SU-DHL-6 (cell line): ENCODE measurements around the gene DNAJC15.

Experiments
- H2AFZ ChIP-seq: fragments of 200-600 bp; sonication (generic); 2 replicates; pipeline ENCODE4 v1.6.1; 2014; ENCODE audit warnings: low read depth, mild to moderate bottlenecking, moderate library complexity, mixed read lengths, antibody characterized with exemption, low read length; ENCODE audit not compliant: severe bottlenecking
- H3F3A ChIP-seq: fragments of 200-600 bp; shearing (Covaris generic); 2 replicates; pipeline ENCODE4 v1.6.0; 2016; ENCODE audit warnings: antibody characterized with exemption, mild to moderate bottlenecking; ENCODE audit not compliant: insufficient read depth
- H3K27ac ChIP-seq: fragments of 200-600 bp; sonication (generic); 2 replicates; pipeline ENCODE4 v1.5.1; 2016; ENCODE audit warnings: low read depth, mild to moderate bottlenecking, low read length, moderate library complexity, mixed read lengths
- H3K27me3 ChIP-seq: fragments of 200-600 bp; sonication (generic), shearing (Covaris generic); 2 replicates; pipeline ENCODE4 v1.6.0; 2014; ENCODE audit warnings: mild to moderate bottlenecking, low read length
- H3K36me3 ChIP-seq: fragments of 200-600 bp; sonication (generic); 2 replicates; pipeline ENCODE4 v1.6.1; 2014; ENCODE audit warnings: mild to moderate bottlenecking, low read length, mixed read lengths
- H3K4me2 ChIP-seq: fragments of 300-600, 200-600 bp; shearing (Covaris generic), sonication (generic); 2 replicates; pipeline ENCODE4 v1.6.0; 2014; ENCODE audit warnings: low read length, low read depth, mild to moderate bottlenecking; ENCODE audit not compliant: poor library complexity, severe bottlenecking
- H3K4me3 ChIP-seq: fragments of 200-600 bp; sonication (generic); 2 replicates; pipeline ENCODE4 v1.5.1; 2014; ENCODE audit warnings: antibody characterized with exemption, low read length, mild to moderate bottlenecking, mixed read lengths; ENCODE audit not compliant: insufficient read depth, poor library complexity, severe bottlenecking
- H3K79me2 ChIP-seq: fragments of 200-600 bp; sonication (generic); 2 replicates; pipeline ENCODE4 v1.6.1; 2014; ENCODE audit warnings: mild to moderate bottlenecking, low read length, moderate library complexity; ENCODE audit not compliant: insufficient read depth
- H3K9ac ChIP-seq: fragments of 200-600 bp; sonication (generic); 2 replicates; pipeline ENCODE4 v1.7.0; 2014; ENCODE audit warnings: mild to moderate bottlenecking, low read length
- H3K9me2 ChIP-seq: fragments of 200-600 bp; sonication (generic); replicated peaks from 2 replicates; pipeline ENCODE4 v1.6.1; 2014; ENCODE audit warnings: low read length; ENCODE audit not compliant: insufficient read depth
- H3K9me3 ChIP-seq: fragments of 200-600 bp; sonication (generic); 2 replicates; pipeline ENCODE4 v1.6.1; 2014; ENCODE audit warnings: low read length, mixed read lengths; ENCODE audit not compliant: insufficient read depth
- H4K20me1 ChIP-seq: fragments of 200-600 bp; sonication (generic); 2 replicates; pipeline ENCODE4 v1.6.1; 2014; ENCODE audit warnings: low read depth, mild to moderate bottlenecking, antibody characterized with exemption, low read length, moderate library complexity, mixed read lengths
- EZH2phosphoT487 ChIP-seq: fragments of 200-600 bp; sonication (generic), shearing (Covaris generic); conservative IDR thresholded peaks from 2 replicates; pipeline ENCODE4 v1.6.1; 2018; ENCODE audit warnings: mild to moderate bottlenecking, antibody characterized with exemption, low read length, moderate library complexity, mixed read lengths
- TF ChIP-seq, protein P1 (sequence below): fragments of 200-600 bp; sonication (generic); IDR thresholded peaks from one replicate; pipeline ENCODE4 v1.5.1; 2017; ENCODE audit warnings: antibody characterized with exemption, mild to moderate bottlenecking, low read length, moderate library complexity; ENCODE audit not compliant: insufficient read depth, poor library complexity, severe bottlenecking

The DNAJC15 gene

GRCh38 chr13:43107780-43108179 is 84.4 kb downstream of the DNAJC15 start:
- Histone ChIP-seq H3K27ac (no peak overlapping the region), H3K79me2 (no peaks in the 10 kb centered on the region), H3F3A (no peaks in the 10 kb centered on the region), H3K4me2 (no peak overlapping the region), H3K9ac (no peak overlapping the region), H2AFZ (no peak overlapping the region), H3K9me3 (no peaks in the 10 kb centered on the region), H3K27me3 (no peaks in the 10 kb centered on the region), H3K36me3 (no peaks in the 10 kb centered on the region), H3K4me3 (no peak overlapping the region), H3K9me2 (no peaks in the 10 kb centered on the region), H4K20me1 (no peaks in the 10 kb centered on the region)
- TF ChIP-seq EZH2phosphoT487 = no peak
- TF ChIP-seq, protein P1, sequence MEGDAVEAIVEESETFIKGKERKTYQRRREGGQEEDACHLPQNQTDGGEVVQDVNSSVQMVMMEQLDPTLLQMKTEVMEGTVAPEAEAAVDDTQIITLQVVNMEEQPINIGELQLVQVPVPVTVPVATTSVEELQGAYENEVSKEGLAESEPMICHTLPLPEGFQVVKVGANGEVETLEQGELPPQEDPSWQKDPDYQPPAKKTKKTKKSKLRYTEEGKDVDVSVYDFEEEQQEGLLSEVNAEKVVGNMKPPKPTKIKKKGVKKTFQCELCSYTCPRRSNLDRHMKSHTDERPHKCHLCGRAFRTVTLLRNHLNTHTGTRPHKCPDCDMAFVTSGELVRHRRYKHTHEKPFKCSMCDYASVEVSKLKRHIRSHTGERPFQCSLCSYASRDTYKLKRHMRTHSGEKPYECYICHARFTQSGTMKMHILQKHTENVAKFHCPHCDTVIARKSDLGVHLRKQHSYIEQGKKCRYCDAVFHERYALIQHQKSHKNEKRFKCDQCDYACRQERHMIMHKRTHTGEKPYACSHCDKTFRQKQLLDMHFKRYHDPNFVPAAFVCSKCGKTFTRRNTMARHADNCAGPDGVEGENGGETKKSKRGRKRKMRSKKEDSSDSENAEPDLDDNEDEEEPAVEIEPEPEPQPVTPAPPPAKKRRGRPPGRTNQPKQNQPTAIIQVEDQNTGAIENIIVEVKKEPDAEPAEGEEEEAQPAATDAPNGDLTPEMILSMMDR = no peak

GRCh38 chr13:43110036-43110435 is 86.7 kb downstream of the DNAJC15 start:
- Histone ChIP-seq H3K9me2 (no peaks in the 10 kb centered on the region), H3K27me3 (no peaks in the 10 kb centered on the region), H3F3A (no peaks in the 10 kb centered on the region)

DNA sequence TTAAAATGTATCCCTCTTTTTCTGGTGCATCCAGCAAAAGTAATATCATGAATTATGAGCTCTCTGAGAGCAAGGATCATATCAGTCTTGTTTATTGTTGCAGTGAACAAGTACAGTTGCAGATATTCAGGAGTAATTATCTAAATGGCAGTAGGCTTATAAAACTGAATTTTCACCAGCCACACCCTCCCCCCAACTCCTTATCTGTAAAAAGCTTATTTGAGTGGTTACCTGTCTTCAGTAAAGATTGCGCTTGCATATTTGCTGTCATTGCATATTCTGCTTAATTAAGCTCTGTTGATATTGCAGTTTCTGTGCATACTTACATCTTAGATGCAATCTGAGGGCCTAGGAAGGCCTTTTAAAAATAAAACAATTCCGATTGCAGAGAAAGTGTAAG is 87.3 kb downstream of the DNAJC15 start:
- H2AFZ ChIP-seq = no peak overlapping the region
- no peaks in the 10 kb centered on the region for H3K79me2 ChIP-seq
- H3K27ac ChIP-seq = no peak overlapping the region
- no peak overlapping the region for H3K9ac ChIP-seq
- no peaks in the 10 kb centered on the region for H3F3A ChIP-seq
- no peaks in the 10 kb centered on the region for H4K20me1 ChIP-seq
- no peaks in the 10 kb centered on the region for H3K36me3 ChIP-seq
- H3K4me3 ChIP-seq = no peak overlapping the region
- TF ChIP-seq, protein P1 = no peak
- no peak for TF ChIP-seq EZH2phosphoT487
- H3K9me3 ChIP-seq = no peaks in the 10 kb centered on the region
- H3K4me2 ChIP-seq = no peak overlapping the region
- no peaks in the 10 kb centered on the region for H3K9me2 ChIP-seq
- no peaks in the 10 kb centered on the region for H3K27me3 ChIP-seq

More at GRCh38 chr13:43110036-43110435, 86.7 kb downstream of the DNAJC15 start:
- Histone ChIP-seq H3K4me2 (no peak overlapping the region), H3K27ac (no peak overlapping the region), H2AFZ (no peak overlapping the region), H4K20me1 (no peaks in the 10 kb centered on the region), H3K36me3 (no peaks in the 10 kb centered on the region), H3K79me2 (no peaks in the 10 kb centered on the region), H3K4me3 (no peak overlapping the region), H3K9me3 (no peaks in the 10 kb centered on the region), H3K9ac (no peak overlapping the region)
- TF ChIP-seq, protein P1 = no peak
- TF ChIP-seq EZH2phosphoT487 = no peak
